DMS 273 treated with DMSO at 0.1 percent for 48 hours (cell line): Measurements from ENCODE around the gene GEMIN2.
"Not testable (repeated sequence)": the region's sequence is repeated elsewhere in the genome, so short reads cannot be mapped to it uniquely, and the experiment has no call there.

Source experiments
- DNase-seq: peaks from one replicate; lab custom pipeline; 2025; lab: John Stamatoyannopoulos, UW

Gene GEMIN2

GRCh38 chr14:39176263-39177167 is 62.4 kb downstream of the GEMIN2 start:
- no peak for DNase-seq

- no peak for DNase-seq
These were observed 63.0 kb downstream of the GEMIN2 start for GRCh38 chr14:39177168-39177545.

DNA sequence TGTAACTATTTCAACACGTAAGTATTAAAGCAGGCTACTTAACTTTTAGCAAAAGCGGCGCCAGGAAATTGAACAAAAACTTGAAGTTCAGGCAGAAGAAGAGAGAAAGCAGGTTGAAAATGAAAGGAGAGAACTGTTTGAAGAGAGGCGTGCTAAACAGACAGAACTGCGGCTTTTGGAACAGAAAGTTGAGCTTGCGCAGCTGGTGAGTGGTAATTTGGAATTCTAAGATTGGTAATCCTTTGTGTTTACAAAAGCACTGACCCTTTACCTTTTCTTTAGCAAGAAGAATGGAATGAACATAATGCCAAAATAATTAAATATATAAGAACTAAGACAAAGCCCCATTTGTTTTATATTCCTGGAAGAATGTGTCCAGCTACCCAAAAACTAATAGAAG is 64.9 kb downstream of the GEMIN2 start:
- DNase-seq: no peak

DNA sequence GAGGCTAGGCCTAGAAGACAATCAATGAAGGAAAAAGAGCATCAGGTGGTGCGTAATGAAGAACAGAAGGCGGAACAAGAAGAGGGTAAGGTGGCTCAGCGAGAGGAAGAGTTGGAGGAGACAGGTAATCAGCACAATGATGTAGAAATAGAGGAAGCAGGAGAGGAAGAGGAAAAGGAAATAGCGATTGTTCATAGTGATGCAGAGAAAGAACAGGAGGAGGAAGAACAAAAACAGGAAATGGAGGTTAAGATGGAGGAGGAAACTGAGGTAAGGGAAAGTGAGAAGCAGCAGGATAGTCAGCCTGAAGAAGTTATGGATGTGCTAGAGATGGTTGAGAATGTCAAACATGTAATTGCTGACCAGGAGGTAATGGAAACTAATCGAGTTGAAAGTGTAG is 66.4 kb downstream of the GEMIN2 start:
- no peak for DNase-seq

- no peak for DNase-seq
These were observed 67.0 kb downstream of the GEMIN2 start for GRCh38 chr14:39181026-39181692.

- DNase-seq: no peak
These were observed 67.5 kb downstream of the GEMIN2 start for GRCh38 chr14:39181693-39182047.

GRCh38 chr14:39182770-39183684 is 68.9 kb downstream of the GEMIN2 start:
- DNase-seq: no peak

DNA sequence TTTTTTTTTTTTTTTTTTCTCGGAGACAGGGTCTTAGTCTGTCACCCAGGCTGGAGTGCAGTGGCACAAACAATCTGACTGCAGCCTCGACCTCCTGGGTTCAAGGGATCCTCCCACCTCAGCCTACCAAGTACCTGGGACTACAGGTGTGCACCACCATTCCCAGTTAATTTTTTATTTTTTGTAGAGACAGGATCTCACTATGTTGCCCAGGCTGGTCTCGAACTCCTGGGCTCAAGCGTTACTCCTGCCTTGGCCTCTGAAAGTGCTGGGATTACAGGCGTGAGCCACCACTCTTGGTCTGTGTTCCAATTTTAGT is 69.5 kb downstream of the GEMIN2 start:
- DNase-seq: not testable (repeated sequence)

DNA sequence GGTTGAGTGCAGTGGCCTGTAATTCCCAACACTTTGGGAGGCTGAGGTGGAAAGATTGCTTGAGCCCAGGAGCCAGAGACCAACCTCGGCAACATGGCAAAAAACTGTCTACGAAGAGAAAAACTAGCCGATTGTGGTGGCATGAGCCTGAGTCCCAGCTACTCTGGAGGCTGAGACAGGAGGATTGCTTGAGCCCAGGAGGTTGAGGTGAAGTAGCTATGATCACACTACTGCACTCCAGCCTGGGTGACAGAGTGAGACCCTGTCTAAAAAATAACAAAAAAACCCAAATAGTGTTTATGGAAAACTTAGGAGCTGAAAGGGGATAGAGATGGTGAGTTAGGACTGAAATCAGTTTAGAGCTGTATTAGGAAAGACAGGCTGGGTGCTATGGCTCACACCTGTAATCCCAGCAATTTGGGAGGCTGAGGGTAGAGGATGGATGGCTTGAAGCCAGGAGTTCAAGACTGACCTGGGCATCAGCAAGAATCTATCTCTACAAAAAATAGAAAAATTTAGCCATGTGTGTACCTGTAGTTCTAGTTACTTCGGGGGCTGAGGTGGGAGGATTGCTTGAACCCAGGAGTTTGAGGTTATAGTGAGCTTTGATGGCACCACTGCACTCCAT is 70.6 kb downstream of the GEMIN2 start:
- DNase-seq: no peak

- DNase-seq: no peak
These were observed 71.3 kb downstream of the GEMIN2 start for GRCh38 chr14:39185256-39186049.
